GM18870 (cell line): ENCODE data around the gene MAP6D1.

ENCODE experiments used
- ATAC-seq: cut with Tn5 transposase; IDR thresholded peaks from one replicate; pipeline ENCODE4 v1.9.1; 2021; ENCODE audit warnings: moderate library complexity; ENCODE audit not compliant: unreplicated experiment

Gene MAP6D1

DNA sequence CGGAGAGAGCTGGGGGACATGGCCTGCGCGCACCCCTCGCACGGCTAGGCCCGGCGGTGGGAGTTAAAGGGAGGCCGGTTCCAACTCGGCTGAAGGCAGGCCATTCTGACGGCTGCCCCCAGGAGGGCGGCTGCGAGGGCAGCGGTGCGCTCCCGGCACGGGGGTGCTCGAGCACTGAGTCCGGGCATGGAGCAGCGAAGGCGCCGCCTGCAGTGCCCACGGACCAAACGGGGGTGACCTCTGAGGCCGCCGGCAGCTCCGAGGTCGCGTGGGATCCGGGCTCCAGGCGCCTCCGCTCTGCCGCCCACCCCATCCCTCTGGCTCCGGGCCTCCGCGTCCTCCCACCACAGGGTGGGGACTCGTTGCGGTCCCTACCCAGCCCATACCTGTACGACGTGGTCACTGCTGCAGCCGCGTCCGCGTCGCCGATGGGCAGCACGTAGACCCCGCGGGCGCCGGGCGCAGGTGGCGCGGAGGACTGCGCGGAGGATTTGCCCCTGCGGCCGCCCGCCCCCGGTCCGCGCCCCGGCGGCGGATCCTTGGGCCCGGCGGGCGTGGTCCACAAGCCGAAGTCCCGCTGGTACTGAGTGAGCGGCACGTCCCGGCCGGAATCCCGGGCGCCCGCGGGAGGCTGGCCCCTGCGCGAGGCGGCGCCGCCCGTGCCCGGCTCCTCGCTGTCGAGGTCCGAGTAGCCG is 469 bp downstream of the MAP6D1 start:
- no peak for ATAC-seq

DNA sequence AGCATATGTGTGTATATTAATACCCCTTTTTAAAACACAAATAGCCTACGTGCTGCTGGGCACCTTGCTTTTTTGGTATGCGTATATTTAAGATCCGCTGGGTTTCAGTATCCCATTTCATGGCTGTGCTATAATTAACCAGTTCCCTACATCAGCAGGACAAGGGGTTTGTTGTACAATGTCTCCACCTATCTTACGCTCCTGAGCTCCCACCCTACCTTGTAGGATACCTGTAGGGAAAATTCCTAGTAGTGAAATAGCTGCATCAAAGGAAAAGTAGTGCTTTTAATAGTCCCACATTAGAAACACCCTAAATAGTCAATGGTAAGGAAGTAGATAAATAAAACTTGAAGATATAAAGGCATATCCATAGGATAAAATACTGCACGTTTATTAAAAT is 1.4 kb downstream of the MAP6D1 start:
- no peak for ATAC-seq

DNA sequence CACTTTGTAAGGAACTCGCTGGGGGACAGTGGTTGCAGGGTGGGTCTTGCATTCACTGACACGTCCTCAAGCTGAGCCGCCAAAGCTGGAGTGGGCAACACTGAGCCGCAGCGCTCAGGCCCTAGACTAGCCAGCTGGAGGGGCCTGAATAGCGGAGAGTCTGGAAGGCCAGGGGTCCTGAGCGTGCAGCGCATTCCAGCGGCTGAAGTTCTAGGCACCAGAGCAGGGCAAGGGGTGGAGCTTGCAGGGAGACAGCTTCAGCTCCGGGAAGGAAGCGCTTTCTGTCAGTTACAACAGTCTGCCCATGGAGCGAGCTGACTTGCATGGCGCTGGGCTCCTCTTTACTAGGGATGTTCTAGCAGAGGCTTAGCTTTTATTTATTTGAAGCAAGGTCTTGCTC is 2.7 kb downstream of the MAP6D1 start:
- ATAC-seq, result no peak

DNA sequence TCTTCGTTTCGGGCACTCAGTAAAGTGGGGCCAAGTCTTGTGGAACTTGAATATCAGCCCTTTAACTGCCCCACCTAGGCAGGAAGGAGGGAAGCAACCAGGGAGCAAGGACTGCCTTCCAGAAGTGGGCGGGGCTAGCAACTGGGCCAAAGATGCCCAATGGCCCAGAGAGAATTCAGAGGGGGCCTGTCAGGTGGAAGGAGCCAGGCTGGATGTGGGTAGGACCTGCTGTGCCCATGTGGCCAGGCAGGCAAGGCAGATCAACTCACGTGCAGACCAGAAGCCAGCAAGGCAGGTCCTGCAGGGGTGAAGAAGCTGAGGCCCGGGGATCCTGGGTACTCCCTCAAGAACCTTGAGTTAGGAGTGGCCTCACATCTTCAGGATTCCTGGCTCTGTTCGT is 5.5 kb downstream of the MAP6D1 start:
- no peak for ATAC-seq

DNA sequence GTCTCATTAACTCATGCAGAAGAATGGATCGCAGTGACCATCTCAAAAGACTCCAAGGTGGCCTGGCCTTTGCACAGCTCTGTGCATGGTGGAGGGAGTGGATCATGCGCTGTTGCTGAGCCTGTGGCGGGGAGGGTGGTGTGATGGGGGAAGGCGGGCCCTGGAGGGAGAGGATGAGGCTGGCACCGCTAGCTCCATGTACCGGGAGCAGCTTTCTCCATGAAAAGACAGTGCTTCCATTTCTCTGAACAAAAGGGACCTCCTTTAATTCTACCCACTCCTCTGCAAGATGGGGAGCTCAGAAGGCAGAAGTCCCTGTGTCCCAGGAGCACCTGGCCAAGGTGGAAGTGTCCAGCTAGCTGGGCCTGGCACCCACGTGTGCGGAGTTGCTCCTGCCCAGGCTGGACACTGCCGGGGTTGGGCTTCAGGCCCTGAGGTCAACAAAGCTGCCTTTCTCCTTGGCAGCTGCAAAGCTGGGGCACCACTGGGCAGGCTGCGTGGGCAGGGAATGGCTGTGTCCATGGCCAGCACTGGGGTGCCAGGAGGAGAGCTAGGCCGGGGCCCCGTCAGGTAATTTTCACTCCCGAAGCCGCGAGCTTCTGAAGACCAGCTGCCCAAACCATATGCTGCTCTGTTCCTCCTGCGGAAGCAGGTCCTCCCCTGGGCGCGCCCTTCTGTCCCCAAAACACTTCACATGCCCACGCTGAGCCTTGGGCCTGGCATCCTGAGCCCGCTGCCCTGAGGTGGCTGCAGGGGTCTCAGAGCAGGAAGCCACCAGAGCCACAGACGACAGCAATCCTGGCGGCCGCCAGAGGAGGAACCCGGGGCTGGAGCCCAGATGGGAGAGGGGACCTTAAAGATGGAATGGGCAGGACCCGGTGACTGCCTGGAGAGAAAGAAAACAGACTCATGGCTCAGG is 6.4 kb downstream of the MAP6D1 start:
- ATAC-seq, result no peak

DNA sequence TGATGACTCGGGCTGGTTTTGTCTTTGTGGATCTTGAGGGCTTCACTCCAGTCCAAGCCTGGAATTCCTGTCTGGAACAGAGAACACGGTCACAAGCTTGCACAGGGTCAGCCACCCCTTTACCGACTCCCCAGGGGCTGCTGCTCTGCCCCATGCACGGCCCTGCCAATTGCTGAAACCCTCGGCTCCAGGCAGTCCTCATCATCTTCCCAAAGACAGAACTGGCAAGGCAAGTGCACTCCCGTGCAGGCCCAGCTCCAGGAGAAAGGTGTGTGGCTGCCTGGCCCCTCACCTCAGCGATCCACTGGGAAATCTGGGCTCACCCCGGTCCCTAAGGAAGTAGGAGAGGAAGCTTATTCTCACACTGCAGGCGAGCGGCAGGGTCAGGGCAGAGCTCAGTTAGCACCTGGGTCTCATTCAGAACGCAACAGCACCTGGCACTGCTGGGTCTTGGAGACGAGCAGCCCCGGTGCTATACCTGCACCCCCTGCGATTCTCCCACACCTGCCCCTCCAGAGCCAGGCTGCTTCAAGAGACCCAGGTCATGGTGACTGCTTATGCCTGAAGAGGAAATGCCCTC is 7.2 kb downstream of the MAP6D1 start:
- ATAC-seq, result no peak

DNA sequence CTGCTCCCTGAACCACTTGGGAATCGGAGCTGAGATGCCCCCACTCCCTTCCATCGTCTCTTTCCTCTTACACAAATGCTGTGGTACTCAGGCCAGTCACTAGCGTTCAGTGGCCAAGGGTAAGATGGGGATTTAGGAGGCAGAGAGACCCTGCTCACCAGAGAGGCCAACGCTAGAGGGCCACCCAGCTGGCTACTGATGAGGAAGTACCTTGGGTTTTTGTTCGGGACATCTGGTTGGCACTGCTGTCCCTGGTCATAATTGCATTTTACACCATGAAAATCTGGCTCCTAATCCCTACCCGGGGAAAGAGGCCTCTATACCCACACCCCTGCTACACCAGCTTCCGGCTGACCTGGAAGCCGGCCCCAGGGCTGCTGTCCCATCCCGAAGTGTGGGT is 7.7 kb downstream of the MAP6D1 start:
- ATAC-seq, result no peak

DNA sequence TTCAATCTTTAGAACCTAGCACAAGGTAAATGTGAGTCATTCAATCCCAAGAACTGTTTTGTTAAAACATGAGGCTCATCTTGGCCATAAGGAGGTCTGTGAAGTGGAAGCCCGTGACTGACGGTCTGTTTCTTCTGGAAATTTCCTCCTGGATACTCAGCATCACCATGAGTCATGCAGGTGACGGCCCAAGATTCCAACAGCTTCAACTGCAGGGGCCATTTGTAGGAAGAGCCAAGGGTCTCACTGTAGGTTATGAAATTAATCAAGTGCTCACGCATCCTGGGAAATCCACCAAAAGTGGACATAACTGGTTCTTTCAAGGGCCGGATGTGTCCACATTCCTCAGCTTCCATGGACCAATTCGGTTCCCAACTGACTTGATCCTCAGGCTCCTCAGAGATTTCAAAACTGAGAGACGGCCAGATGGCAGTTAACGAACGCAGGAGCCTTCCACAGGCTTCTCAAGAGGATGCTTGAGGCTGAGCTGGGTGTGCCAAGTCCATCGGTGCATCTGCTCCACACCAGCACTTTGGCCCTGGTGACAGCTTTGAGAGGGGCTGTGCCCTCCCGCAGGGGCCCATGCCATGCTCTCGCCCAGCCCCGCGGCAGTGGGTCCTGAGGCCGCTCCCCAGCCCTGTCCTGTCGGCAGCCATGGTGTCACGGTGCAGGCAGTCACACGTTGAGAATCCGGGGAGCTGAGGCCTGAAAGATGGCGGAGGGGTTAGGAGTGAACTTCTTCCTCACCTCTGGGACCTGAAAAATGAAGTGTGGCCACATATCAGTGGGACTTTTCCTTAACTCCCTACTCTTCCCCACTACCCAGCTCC is 8.5 kb downstream of the MAP6D1 start:
- ATAC-seq, result no peak

DNA sequence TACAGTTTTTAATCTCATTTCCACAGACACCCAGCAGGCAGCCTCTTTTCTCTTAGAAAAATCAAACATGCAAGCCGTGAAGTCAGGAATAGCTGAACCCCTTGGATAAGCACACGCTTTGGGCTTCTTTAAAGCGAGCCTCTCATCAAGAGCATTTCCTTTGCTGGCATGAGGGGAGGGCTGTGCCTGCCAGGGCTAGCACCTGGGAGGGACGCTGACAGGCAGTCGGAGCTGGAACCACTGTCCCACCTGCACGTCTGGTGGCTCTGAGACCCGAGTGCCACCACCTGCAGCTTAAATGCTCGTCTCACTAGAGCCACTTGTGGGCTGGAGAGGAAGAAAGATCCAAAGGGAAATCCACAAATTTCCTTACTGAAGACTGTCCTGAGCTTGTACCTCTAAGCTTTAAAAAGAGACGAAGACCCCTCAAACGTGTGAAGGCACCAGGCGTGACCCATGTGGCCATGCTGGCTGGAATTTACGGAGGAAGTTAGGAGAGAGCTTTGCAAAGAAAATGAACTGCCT is 9.4 kb downstream of the MAP6D1 start:
- ATAC-seq, result no peak

DNA sequence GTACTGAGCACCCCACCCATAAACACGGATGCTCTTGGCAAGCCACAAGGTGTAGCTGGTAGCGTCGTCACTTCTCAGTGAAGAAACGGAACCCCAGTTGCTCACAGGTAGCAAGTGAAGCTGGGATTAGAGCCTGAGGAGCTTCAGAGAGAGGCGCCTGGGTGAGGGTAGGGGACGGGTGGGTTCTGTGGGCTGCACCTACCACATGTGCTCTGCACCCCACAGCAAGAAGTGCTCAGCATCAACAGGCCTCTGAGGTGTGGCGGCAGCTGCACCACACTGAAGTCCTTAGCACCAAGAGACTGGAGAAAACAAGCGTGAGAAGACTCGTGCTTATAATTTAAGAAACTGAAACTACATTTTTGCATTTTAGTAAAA is 9.8 kb downstream of the MAP6D1 start:
- no peak for ATAC-seq

DNA sequence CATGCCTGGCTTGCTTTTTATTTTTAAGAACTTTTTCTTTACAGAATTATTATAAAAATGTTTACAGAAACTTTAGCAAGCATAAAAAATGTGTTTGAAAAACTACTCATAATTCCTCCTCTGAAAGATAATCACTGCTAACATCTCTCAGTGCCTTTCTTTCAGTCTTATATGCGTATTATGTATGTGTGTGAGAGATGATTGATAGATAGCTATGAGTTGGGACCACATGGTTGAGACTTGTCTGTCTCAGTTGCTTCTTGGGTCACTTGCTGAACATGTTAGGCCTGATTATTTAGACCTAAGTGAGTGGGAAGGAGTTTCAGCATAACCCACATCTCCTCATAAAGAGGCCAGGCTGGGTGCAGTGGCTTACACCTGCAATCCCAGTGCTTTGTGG is 11.1 kb downstream of the MAP6D1 start:
- no peak for ATAC-seq

DNA sequence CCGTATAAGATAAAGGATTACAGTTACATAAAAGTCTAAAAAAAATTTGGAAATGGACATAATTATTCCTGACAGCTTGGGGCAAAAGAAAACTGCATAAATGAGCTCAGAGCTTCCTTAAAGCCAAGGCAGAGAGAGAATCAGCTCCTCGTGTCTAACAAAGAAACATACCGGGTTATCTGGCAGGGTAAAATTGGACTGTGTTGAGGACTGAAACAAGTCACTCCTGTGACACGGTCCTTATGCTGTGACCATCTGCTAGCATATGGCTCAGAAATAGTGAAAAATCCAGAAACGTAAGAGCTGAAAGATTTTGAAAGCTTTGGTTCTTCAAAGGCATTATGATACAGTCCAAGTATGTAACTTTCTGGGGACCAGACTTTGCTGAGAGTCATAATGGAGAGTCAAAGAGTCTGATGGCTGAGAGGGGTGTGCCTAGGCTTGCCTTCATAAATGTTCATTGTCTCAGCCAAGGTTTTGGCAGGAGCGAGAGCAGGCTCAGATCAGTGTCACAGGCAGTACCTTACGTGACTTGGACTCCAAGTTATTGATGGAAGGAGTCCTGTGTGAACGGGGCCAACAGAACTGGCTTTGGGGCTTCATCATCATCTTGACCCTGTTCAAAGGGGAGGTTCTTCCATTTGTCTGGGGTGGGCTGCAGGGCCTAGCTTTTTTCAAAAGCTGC is 12.5 kb downstream of the MAP6D1 start:
- no peak for ATAC-seq

DNA sequence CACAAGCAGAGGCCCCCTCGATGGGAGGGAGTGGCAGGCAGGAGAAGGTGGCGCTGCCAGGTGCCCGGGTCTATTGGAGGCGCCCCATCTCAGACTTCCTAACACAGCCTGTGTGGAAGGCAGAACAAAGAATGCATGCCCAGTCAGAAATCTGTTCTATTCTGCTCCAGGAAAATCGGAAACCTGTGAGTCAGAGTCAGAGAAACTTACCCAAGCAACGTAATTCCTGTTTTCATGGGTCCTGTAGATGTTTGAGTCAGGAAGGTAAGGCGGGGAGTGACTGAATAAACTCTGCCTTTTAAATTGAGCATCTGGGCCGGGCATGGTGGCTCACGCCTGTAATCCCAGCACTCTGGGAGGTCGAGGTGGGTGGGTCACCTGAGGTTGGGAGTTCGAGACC is 13.7 kb downstream of the MAP6D1 start:
- ATAC-seq, result no peak

DNA sequence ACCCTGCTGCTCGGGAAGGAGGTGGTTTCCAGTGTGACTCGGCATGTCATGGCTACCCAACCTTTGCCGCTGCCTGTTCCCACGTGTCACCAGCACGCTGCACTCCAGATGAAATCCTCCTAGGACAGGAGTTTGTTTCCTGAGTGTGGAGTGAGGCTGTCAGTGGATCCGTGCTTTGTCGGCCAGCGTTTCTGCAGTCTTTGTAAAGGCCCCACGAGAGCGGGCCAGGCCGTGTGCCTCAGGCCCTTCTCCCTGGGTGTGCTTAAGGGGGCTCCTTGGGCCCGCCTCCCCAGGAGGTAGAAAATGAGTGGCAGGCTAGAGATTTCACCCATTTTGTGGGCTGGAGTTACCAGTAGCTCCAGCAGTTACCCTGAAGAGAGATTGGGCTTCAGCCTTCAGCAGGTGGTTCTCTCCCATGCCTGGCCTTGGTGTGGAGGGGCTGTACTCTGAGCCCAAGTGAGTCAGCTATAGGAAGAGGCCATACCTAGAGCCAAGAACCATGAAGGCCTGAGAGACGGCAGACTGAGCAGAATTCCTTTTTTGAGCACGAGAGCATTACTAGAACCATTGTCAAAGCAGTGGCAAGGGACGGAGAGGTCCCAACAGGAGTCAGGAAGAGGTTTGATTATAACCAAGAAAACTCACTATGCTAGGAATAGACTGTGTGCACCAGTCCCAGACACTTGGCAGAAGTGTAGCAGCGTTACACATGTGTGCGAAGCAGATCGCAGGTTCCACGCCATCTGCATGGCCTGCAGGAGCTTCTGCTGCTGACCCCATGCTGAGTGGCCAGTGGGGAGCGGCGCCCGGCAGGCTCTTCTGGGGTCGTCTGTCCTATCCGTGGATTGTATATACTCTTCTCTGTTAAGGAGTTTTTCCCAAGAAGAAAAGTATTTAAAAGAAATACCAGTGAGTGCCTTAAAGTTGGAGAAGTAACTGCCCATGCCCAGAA is 14.5 kb downstream of the MAP6D1 start:
- no peak for ATAC-seq

DNA sequence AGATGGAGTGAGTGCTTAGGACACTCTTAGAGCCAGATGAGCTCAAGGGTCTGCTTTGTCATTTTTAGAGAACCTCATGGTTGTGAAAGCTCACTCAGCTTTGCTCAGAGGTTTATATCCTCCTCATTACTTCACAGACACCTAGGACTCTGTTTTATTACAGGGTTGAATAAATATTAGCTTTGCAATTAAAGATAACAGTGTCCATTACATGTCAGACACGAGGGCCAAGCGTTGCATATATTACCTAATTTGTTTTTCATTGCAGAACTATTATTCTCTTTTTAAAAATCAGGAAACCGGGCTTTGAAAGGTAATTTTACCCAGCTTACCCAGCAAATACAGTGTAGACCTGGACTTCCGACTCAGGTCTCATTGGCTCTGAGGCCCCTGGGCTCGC is 16.1 kb downstream of the MAP6D1 start:
- ATAC-seq, result no peak

DNA sequence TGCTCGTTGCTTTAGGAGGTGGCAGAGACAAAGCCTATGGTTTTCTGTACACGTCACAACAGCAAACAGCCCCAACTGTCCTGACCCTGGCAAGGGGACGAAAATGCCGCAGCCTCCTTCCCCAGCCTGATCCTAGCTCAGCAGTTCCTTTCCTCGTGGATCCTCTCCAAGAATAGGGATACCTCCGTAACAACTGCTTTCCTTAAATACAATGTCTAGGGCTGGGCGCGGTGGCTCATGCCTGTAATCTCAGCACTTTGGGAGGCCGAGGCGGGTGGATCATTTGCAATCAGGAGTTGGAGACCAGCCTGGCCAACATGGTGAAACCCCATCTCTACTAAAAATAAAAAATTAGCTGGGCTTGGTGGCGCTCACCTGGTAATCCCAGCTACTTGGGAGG is 17.0 kb downstream of the MAP6D1 start:
- ATAC-seq, result no peak

DNA sequence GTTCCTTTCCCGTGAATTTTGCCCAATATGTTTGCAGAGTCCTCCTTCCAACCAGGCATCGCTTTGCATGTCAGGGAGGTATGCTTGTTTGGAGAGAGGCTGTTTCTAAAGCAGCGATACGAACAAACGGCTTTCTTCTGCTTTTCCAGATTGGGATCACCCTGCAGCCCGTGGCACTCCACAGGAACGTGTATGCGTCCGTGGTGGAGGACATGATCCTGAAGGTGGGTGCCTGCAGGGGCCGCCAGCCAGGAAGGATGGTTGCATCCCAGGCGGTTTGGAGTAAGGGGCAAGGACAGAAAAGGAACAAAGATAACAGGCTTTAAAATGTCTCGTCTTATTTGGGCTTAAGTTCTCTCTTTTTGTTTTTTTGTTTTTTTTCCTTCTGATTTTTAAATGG is 17.5 kb downstream of the MAP6D1 start:
- no peak for ATAC-seq

DNA sequence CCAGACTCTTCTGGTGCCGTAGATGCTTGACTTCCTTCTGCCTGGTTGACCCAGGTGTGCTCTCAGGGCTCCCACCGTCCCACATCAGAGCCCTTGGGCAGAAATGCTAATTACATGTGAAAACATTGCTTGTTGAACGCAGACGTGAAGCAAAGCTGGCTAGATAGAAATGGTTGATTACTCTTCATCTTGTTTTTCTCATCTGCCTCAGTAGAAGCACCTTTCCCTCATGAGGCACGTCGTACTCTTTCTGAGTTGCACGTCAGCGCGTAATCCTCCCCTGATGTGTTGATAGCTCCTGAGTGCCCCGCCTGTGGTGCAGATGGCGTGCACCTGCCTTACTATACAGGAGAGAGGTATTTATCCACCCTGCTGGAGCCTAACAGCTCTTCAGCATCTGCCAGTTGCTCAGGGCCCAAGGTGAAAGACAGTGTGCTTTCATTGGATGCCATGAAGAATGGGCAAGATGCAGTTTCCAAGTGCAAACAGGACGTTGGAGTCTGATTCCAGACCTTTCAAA is 18.1 kb downstream of the MAP6D1 start:
- ATAC-seq, result no peak

DNA sequence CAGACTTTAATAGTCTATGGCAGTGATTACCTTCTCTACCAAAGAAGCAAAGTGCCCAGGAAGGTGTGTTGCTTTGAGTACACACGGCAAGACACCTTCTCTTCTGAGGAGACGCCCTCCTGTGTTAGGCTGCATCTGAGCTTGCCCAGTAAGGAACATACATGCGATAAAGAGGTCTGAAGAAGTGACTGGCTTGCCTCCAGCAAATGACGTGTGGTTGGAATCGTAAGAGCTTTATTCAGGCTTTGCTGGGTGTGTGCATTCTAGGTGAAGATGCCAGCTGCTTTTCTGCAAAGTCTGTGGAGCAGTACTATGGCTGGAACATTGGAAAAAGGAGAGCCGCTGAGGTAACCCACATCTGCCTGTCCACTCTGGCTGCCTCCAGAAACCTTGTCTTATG is 22.4 kb downstream of the MAP6D1 start:
- ATAC-seq, result no peak
